HEK293 (cell line): ENCODE results near the gene P2RX2.

Source experiments
- CTCF ChIA-PET: fragments of 350-600 bp; formaldehyde crosslinking; extraction: SDS; loops from one replicate; lab custom pipeline; 2021; ENCODE audit warnings: antibody characterized with exemption; lab: Yijun Ruan, JAX
- POLR2A ChIA-PET: fragments of 300-600 bp; formaldehyde crosslinking; extraction: SDS; loops from one replicate; lab custom pipeline; 2020; ENCODE audit warnings: antibody characterized with exemption, inconsistent platforms; lab: Yijun Ruan, JAX
- H3K27ac ChIP-seq: fragments of 200-500 bp; sonication (Bioruptor generic); 2 replicates; pipeline ENCODE4 v1.5.1; 2014; ENCODE audit warnings: low read depth, low read length, control low read depth, inconsistent platforms; ENCODE audit errors: extremely low read depth
- H3K36me3 ChIP-seq, 2 experiments: fragments of 200-500 bp in 1 of 2; sonication (Bioruptor generic) in 1 of 2; 1 replicate in 1 of 2; 2 replicates in 1 of 2; pipeline ENCODE4 v1.5.1; 2014 to 2017; ENCODE audit warnings: inconsistent platforms in 2 of 2, low read length in 2 of 2; ENCODE audit not compliant: control insufficient read depth in 2 of 2, insufficient read depth in 1 of 2
- H3K4me1 ChIP-seq: fragments of 200-500 bp; sonication (Bioruptor generic); 2 replicates; pipeline ENCODE4 v1.5.1; 2014; ENCODE audit warnings: mild to moderate bottlenecking, low read length, inconsistent platforms; ENCODE audit not compliant: control insufficient read depth, insufficient read depth
- H3K4me3 ChIP-seq: 2 replicates; pipeline ENCODE4 v1.5.1; 2011; ENCODE audit warnings: low read depth, mild to moderate bottlenecking, control low read depth, low read length, moderate library complexity
- H3K9me3 ChIP-seq: fragments of 200-500 bp; sonication (Bioruptor generic); 2 replicates; pipeline ENCODE4 v1.5.1; 2014; ENCODE audit warnings: low read depth, low read length, inconsistent platforms; ENCODE audit not compliant: control insufficient read depth, insufficient read depth
- SCRT2 ChIP-seq: fragments of 450-650 bp; formaldehyde crosslinking; IDR thresholded peaks from 2 replicates; pipeline ENCODE4 v1.5.1; 2016; ENCODE audit warnings: missing biosample characterization, missing genetic modification characterization
- ZFP41 ChIP-seq: fragments of 450-650 bp; formaldehyde crosslinking; IDR thresholded peaks from 2 replicates; pipeline ENCODE4 v1.5.1; 2016; ENCODE audit warnings: missing biosample characterization, missing genetic modification characterization, borderline replicate concordance
- ZNF211 ChIP-seq: fragments of 450-650 bp; formaldehyde crosslinking; IDR thresholded peaks from 2 replicates; pipeline ENCODE4 v1.5.1; 2016; ENCODE audit warnings: low read depth, missing biosample characterization, missing genetic modification characterization
- ZNF341 ChIP-seq: fragments of 450-650 bp; formaldehyde crosslinking; IDR thresholded peaks from 2 replicates; pipeline ENCODE4; 2016; ENCODE audit warnings: low read depth, missing biosample characterization, missing genetic modification characterization
- ZNF596 ChIP-seq: fragments of 450-650 bp; IDR thresholded peaks from 2 replicates; pipeline ENCODE4 v1.5.0; 2018; ENCODE audit warnings: missing biosample characterization, mild to moderate bottlenecking, missing genetic modification characterization, moderate library complexity
- ZNF626 ChIP-seq: fragments of 450-650 bp; sonication (Bioruptor Pico); formaldehyde crosslinking; IDR thresholded peaks from 2 replicates; pipeline ENCODE4 v1.5.1; 2018; ENCODE audit warnings: missing biosample characterization, missing genetic modification characterization, inconsistent platforms
- ZNF654 ChIP-seq: fragments of 450-650 bp; formaldehyde crosslinking; IDR thresholded peaks from 2 replicates; pipeline ENCODE4 v1.5.1; 2016; ENCODE audit warnings: low read depth, missing biosample characterization, missing genetic modification characterization
- TF ChIP-seq, protein P1 (sequence below): fragments of 450-650 bp; formaldehyde crosslinking; IDR thresholded peaks from 2 replicates; pipeline ENCODE4 v1.5.1; 2016; ENCODE audit warnings: missing biosample characterization, missing genetic modification characterization
- TF ChIP-seq, protein P2 (sequence below): fragments of 450-650 bp; formaldehyde crosslinking; conservative IDR thresholded peaks from 2 replicates; pipeline ENCODE4 v1.5.1; 2016; ENCODE audit warnings: low read depth, missing biosample characterization, missing genetic modification characterization

The P2RX2 gene

DNA sequence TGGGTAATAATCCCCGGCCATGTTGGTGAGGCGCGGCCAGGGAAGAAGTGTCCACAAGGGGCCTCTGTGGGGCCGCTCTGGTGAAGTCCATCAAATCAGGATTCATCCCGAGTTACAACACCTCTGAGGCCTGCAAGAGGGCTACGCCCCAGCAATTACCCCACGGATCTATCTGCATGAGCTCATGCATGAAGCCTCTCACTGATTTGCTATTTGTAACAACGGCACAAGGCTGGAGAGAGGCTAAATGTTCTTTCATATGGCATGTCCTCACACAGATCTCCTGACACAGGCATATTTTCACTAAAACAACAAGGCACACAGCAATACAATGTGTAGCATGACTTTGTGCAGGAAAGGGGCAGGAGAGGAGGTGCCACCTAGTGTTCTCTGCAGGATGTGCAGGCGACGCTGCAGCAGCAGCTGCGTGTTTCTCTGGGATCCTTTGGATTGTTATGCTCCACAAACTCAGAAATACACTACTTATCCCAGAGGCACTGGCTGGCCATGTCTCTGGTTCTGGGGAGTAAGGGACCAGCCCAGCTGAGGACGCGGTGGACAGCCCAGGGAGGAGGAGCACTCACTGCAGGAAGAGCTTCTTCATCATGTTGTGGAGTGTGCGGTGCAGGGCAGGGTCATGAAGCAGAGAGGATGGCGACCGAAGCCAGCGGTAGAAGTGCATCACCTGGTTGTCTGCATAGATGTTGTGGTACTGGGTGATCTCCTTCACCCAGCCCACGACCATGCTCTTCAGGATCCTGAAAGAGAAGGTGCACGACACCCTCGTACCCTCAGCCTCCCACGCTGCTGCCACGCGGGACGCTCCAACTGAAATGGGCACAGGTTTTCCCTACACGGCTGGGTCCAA, 20.2 kb downstream of the P2RX2 start (continued):
- TF ChIP-seq, protein P1, sequence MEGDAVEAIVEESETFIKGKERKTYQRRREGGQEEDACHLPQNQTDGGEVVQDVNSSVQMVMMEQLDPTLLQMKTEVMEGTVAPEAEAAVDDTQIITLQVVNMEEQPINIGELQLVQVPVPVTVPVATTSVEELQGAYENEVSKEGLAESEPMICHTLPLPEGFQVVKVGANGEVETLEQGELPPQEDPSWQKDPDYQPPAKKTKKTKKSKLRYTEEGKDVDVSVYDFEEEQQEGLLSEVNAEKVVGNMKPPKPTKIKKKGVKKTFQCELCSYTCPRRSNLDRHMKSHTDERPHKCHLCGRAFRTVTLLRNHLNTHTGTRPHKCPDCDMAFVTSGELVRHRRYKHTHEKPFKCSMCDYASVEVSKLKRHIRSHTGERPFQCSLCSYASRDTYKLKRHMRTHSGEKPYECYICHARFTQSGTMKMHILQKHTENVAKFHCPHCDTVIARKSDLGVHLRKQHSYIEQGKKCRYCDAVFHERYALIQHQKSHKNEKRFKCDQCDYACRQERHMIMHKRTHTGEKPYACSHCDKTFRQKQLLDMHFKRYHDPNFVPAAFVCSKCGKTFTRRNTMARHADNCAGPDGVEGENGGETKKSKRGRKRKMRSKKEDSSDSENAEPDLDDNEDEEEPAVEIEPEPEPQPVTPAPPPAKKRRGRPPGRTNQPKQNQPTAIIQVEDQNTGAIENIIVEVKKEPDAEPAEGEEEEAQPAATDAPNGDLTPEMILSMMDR (tag by site-specific recombination), result peak; percentile 74
- TF ChIP-seq ZNF654 (tag by site-specific recombination), result peak; percentile 28; the same call in 1 of the 2 replicates

GRCh38 chr12:132639956-132640520, 21.5 kb downstream of the P2RX2 start:
- POLR2A ChIA-PET, result no interaction called here

GRCh38 chr12:132640936-132641335, 22.4 kb downstream of the P2RX2 start:
- TF ChIP-seq ZFP41 (no peak), ZNF211 (tag by site-specific recombination) (no peak)
- TF ChIP-seq, all 188 proteins: peak for 0
- no peak overlapping the region for H3K27ac ChIP-seq
- H3K4me3 ChIP-seq, result no peak overlapping the region
- no peaks in the 10 kb centered on the region for H3K9me3 ChIP-seq
- peaks cover 22 to 91% of the 10 kb centered on the region in 2 experiments for H3K36me3 ChIP-seq
- no peaks in the 10 kb centered on the region for H3K4me1 ChIP-seq
- ChIA-PET POLR2A (no interaction called here), CTCF (interaction anchor here (0.6 to 1.4 kb wide), 4 partner anchors 26 to 501 kb away, joined by 3 to 6 read pairs (median 4); no protein-coding TSS in a partner anchor)

More at GRCh38 chr12:132639956-132640520, 21.5 kb downstream of the P2RX2 start:
- Histone ChIP-seq H3K36me3 (peaks cover 26 to 91% of the 10 kb centered on the region in 2 experiments), H3K4me1 (no peaks in the 10 kb centered on the region), H3K9me3 (no peaks in the 10 kb centered on the region), H3K4me3 (no peak overlapping the region), H3K27ac (no peak overlapping the region)
- CTCF ChIA-PET, result interaction anchor here (0.6 to 2.4 kb wide), 2 partner anchors 9 to 171 kb away, joined by 4 to 8 read pairs; no protein-coding TSS in a partner anchor
- no peak for TF ChIP-seq ZNF596 (tag by site-specific recombination)
- TF ChIP-seq, protein P2, sequence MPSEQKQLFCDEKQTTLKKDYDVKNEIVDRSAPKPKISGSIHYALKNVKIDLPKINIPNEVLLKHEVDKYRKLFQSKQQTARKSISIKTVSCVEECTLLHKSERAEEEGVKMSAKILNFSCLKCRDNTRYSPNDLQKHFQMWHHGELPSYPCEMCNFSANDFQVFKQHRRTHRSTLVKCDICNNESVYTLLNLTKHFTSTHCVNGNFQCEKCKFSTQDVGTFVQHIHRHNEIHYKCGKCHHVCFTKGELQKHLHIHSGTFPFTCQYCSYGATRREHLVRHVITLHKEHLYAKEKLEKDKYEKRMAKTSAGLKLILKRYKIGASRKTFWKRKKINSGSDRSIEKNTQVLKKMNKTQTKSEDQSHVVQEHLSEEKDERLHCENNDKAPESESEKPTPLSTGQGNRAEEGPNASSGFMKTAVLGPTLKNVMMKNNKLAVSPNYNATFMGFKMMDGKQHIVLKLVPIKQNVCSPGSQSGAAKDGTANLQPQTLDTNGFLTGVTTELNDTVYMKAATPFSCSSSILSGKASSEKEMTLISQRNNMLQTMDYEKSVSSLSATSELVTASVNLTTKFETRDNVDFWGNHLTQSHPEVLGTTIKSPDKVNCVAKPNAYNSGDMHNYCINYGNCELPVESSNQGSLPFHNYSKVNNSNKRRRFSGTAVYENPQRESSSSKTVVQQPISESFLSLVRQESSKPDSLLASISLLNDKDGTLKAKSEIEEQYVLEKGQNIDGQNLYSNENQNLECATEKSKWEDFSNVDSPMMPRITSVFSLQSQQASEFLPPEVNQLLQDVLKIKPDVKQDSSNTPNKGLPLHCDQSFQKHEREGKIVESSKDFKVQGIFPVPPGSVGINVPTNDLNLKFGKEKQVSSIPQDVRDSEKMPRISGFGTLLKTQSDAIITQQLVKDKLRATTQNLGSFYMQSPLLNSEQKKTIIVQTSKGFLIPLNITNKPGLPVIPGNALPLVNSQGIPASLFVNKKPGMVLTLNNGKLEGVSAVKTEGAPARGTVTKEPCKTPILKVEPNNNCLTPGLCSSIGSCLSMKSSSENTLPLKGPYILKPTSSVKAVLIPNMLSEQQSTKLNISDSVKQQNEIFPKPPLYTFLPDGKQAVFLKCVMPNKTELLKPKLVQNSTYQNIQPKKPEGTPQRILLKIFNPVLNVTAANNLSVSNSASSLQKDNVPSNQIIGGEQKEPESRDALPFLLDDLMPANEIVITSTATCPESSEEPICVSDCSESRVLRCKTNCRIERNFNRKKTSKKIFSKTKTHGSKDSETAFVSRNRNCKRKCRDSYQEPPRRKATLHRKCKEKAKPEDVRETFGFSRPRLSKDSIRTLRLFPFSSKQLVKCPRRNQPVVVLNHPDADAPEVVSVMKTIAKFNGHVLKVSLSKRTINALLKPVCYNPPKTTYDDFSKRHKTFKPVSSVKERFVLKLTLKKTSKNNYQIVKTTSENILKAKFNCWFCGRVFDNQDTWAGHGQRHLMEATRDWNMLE (tag by site-specific recombination), result no peak
- no peak for TF ChIP-seq ZNF626

DNA sequence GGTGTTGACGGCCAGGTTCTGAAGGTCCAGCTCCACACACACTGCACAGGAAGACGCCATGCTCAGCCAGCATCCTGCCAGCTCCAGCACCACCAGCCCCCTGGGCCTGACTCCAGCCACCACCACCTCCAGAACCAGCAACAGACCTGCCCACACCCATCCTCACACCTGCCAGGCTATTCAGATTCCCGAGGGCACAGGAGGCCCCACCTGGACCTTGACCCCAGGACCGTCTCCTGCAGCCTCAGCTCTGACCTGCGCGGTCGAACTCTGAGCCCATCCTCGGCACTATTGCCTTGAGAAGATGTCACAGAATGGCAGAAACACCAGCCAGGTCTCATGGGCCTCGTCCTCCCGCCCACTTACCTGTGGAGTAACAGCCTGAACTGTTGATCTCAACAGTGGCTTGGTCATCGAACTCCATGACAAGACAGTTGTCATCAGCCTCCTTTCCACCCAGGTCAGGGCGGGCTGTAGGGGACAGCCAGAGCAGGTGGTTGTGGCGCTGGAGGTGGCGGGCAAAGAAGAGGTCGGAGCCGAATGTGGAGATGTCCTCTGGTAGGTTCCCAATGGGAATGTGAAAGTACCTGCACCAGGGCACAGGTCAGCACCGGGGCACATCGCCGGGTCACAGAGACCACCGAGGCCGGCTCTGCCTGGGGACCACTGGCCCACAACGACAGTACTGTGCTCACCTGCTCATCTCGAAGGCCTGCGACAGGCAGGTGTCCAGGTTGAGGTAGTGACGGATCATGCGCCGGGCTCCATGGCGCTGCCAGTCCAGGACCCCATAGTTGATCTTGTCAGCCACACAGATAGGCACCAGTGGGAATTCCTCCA, 23.5 kb downstream of the P2RX2 start:
- TF ChIP-seq SCRT2 (tag by site-specific recombination) (peak; percentile 51; the same call in 1 of the 2 replicates), ZNF341 (tag by site-specific recombination) (no peak)
- CTCF ChIA-PET, result interaction anchor here (0.6 to 1.4 kb wide), 3 partner anchors 27 to 502 kb away, joined by 3 to 6 read pairs (median 4); no protein-coding TSS in a partner anchor
- Histone ChIP-seq H3K36me3 (peaks cover 23 to 87% of the 10 kb centered on the region in 2 experiments), H3K4me3 (no peak overlapping the region), H3K27ac (no peak overlapping the region), H3K4me1 (no peaks in the 10 kb centered on the region), H3K9me3 (no peaks in the 10 kb centered on the region)
- POLR2A ChIA-PET, result no interaction called here
